HEK293 (cell line): ENCODE results near the gene CAMK2N1.

Experiments
- BCL11A ChIP-seq: fragments of 450-650 bp; formaldehyde crosslinking; IDR thresholded peaks from 2 replicates; pipeline ENCODE4 v1.5.1; 2016; ENCODE audit warnings: low read depth, missing biosample characterization, missing genetic modification characterization
- CTCF ChIP-seq: fragments of 450-650 bp; formaldehyde crosslinking; IDR thresholded peaks from 2 replicates; pipeline ENCODE4 v1.5.1; 2016; ENCODE audit warnings: missing biosample characterization, missing genetic modification characterization
- EGR2 ChIP-seq: fragments of 450-650 bp; formaldehyde crosslinking; IDR thresholded peaks from 2 replicates; pipeline ENCODE4 v1.5.1; 2016; ENCODE audit warnings: low read depth, missing biosample characterization, missing genetic modification characterization
- ELK4 ChIP-seq: IDR thresholded peaks from 2 replicates; pipeline ENCODE4 v1.6.1; 2011; ENCODE audit warnings: mild to moderate bottlenecking, low read depth, low read length, borderline replicate concordance
- GFI1B ChIP-seq: fragments of 450-650 bp; formaldehyde crosslinking; IDR thresholded peaks from 2 replicates; pipeline ENCODE4 v1.5.1; 2016; ENCODE audit warnings: missing biosample characterization, missing genetic modification characterization
- MYNN ChIP-seq: fragments of 450-650 bp; formaldehyde crosslinking; IDR thresholded peaks from 2 replicates; pipeline ENCODE4 v1.5.1; 2016; ENCODE audit warnings: missing biosample characterization, missing genetic modification characterization, borderline replicate concordance
- PRDM4 ChIP-seq: fragments of 450-650 bp; formaldehyde crosslinking; IDR thresholded peaks from 2 replicates; pipeline ENCODE4 v1.5.1; 2017; ENCODE audit warnings: missing biosample characterization, missing genetic modification characterization
- REPIN1 ChIP-seq: fragments of 450-650 bp; formaldehyde crosslinking; IDR thresholded peaks from 2 replicates; pipeline ENCODE4 v1.5.1; 2017; ENCODE audit warnings: missing biosample characterization, missing genetic modification characterization, low read depth
- YY2 ChIP-seq: fragments of 450-650 bp; formaldehyde crosslinking; IDR thresholded peaks from 2 replicates; pipeline ENCODE4 v1.5.1; 2016; ENCODE audit warnings: missing biosample characterization, missing genetic modification characterization
- ZBTB1 ChIP-seq: fragments of 450-650 bp; formaldehyde crosslinking; IDR thresholded peaks from 2 replicates; pipeline ENCODE4 v1.5.1; 2016; ENCODE audit warnings: missing biosample characterization, missing genetic modification characterization
- ZEB2 ChIP-seq: fragments of 450-650 bp; formaldehyde crosslinking; IDR thresholded peaks from 2 replicates; pipeline ENCODE4 v1.5.1; 2016; ENCODE audit warnings: missing biosample characterization, missing genetic modification characterization
- ZFP37 ChIP-seq: fragments of 450-650 bp; formaldehyde crosslinking; IDR thresholded peaks from 2 replicates; pipeline ENCODE4 v1.5.1; 2016; ENCODE audit warnings: missing biosample characterization, missing genetic modification characterization
- ZNF133 ChIP-seq: fragments of 450-650 bp; formaldehyde crosslinking; IDR thresholded peaks from 2 replicates; pipeline ENCODE4 v1.5.1; 2016; ENCODE audit warnings: missing biosample characterization, missing genetic modification characterization
- ZNF138 ChIP-seq: fragments of 450-650 bp; formaldehyde crosslinking; IDR thresholded peaks from 2 replicates; pipeline ENCODE4 v1.5.1; 2016; ENCODE audit warnings: missing biosample characterization, missing genetic modification characterization, borderline replicate concordance
- ZNF146 ChIP-seq: fragments of 450-650 bp; formaldehyde crosslinking; IDR thresholded peaks from 2 replicates; pipeline ENCODE4 v1.5.1; 2016; ENCODE audit warnings: missing biosample characterization, missing genetic modification characterization
- ZNF19 ChIP-seq: fragments of 450-650 bp; formaldehyde crosslinking; IDR thresholded peaks from 2 replicates; pipeline ENCODE4; 2016; ENCODE audit warnings: missing biosample characterization, missing genetic modification characterization, low read depth
- ZNF335 ChIP-seq: fragments of 450-650 bp; formaldehyde crosslinking; conservative IDR thresholded peaks from 2 replicates; pipeline ENCODE4 v1.5.1; 2016; ENCODE audit warnings: missing biosample characterization, missing genetic modification characterization
- ZNF341 ChIP-seq: fragments of 450-650 bp; formaldehyde crosslinking; IDR thresholded peaks from 2 replicates; pipeline ENCODE4; 2016; ENCODE audit warnings: low read depth, missing biosample characterization, missing genetic modification characterization
- ZNF501 ChIP-seq: fragments of 450-650 bp; formaldehyde crosslinking; IDR thresholded peaks from 2 replicates; pipeline ENCODE4 v1.5.1; 2016; ENCODE audit warnings: missing biosample characterization, missing genetic modification characterization
- ZNF514 ChIP-seq: fragments of 450-650 bp; formaldehyde crosslinking; IDR thresholded peaks from 2 replicates; pipeline ENCODE4 v1.5.1; 2016; ENCODE audit warnings: missing biosample characterization, missing genetic modification characterization
- ZNF585B ChIP-seq: fragments of 450-650 bp; formaldehyde crosslinking; IDR thresholded peaks from 2 replicates; pipeline ENCODE4 v1.5.1; 2016; ENCODE audit warnings: missing biosample characterization, missing genetic modification characterization
- ZNF596 ChIP-seq: fragments of 450-650 bp; IDR thresholded peaks from 2 replicates; pipeline ENCODE4 v1.5.0; 2018; ENCODE audit warnings: missing biosample characterization, mild to moderate bottlenecking, missing genetic modification characterization, moderate library complexity
- ZNF610 ChIP-seq: fragments of 450-650 bp; formaldehyde crosslinking; IDR thresholded peaks from 2 replicates; pipeline ENCODE4 v1.5.1; 2016; ENCODE audit warnings: missing biosample characterization, missing genetic modification characterization, borderline replicate concordance
- ZNF639 ChIP-seq: fragments of 450-650 bp; formaldehyde crosslinking; IDR thresholded peaks from 2 replicates; pipeline ENCODE4 v1.5.1; 2016; ENCODE audit warnings: missing biosample characterization, missing genetic modification characterization
- ZNF747 ChIP-seq: fragments of 450-650 bp; formaldehyde crosslinking; IDR thresholded peaks from 2 replicates; pipeline ENCODE4 v1.5.1; 2016; ENCODE audit warnings: missing biosample characterization, missing genetic modification characterization
- ZNF76 ChIP-seq: fragments of 450-650 bp; formaldehyde crosslinking; IDR thresholded peaks from 2 replicates; pipeline ENCODE4; 2016; ENCODE audit warnings: low read depth, missing biosample characterization, missing genetic modification characterization, borderline replicate concordance
- ZNF777 ChIP-seq: fragments of 450-650 bp; formaldehyde crosslinking; IDR thresholded peaks from 2 replicates; pipeline ENCODE4 v1.5.1; 2017; ENCODE audit warnings: missing biosample characterization, missing genetic modification characterization, borderline replicate concordance
- ZNF791 ChIP-seq: fragments of 450-650 bp; formaldehyde crosslinking; IDR thresholded peaks from 2 replicates; pipeline ENCODE4 v1.5.1; 2016; ENCODE audit warnings: missing biosample characterization, missing genetic modification characterization
- ZSCAN5A ChIP-seq: fragments of 450-650 bp; formaldehyde crosslinking; IDR thresholded peaks from 2 replicates; pipeline ENCODE4 v1.5.1; 2016; ENCODE audit warnings: missing biosample characterization, missing genetic modification characterization
- ZXDB ChIP-seq: fragments of 450-650 bp; formaldehyde crosslinking; IDR thresholded peaks from 2 replicates; pipeline ENCODE4 v1.5.1; 2016; ENCODE audit warnings: missing biosample characterization, missing genetic modification characterization

The CAMK2N1 gene

GRCh38 chr1:20485527-20486456 is at the start of gene CAMK2N1 (continued):
- TF ChIP-seq ZXDB (tag by site-specific recombination): peak; percentile 60; the same call in 1 of the 2 replicates
- peak; percentile 38; the same call in 1 of the 2 replicates for TF ChIP-seq REPIN1
- no peak for TF ChIP-seq GFI1B (tag by site-specific recombination)
- TF ChIP-seq ZNF146 (tag by site-specific recombination): no peak
- TF ChIP-seq ZFP37 (tag by site-specific recombination): peak; percentile 42; the same call in 1 of the 2 replicates
- TF ChIP-seq ZNF133 (tag by site-specific recombination): no peak; the same call in 1 of the 2 replicates
- peak; percentile 58 for TF ChIP-seq EGR2 (tag by site-specific recombination)
- TF ChIP-seq YY2 (tag by site-specific recombination): peak; percentile 74
- no peak for TF ChIP-seq MYNN (tag by site-specific recombination)
- peak; percentile 92 for TF ChIP-seq ZNF335 (tag by site-specific recombination)
- TF ChIP-seq ZNF777 (tag by site-specific recombination): no peak
- peak; percentile 86 for TF ChIP-seq ZNF76
- TF ChIP-seq PRDM4 (tag by site-specific recombination): no peak
- TF ChIP-seq ELK4: no peak
- peak; percentile 80; the same call in 1 of the 2 replicates for TF ChIP-seq ZEB2 (tag by site-specific recombination)
- TF ChIP-seq ZNF138 (tag by site-specific recombination): no peak
- peak; percentile 23; the same call in 1 of the 2 replicates for TF ChIP-seq ZBTB1 (tag by site-specific recombination)
- TF ChIP-seq CTCF: no peak
- TF ChIP-seq ZNF747 (tag by site-specific recombination): no peak
- no peak for TF ChIP-seq ZNF596 (tag by site-specific recombination)
- TF ChIP-seq ZNF610 (tag by site-specific recombination): peak; percentile 65; the same call in 1 of the 2 replicates
- no peak for TF ChIP-seq ZSCAN5A (tag by site-specific recombination)
- peak; percentile 73 for TF ChIP-seq ZNF639 (tag by site-specific recombination)
- no peak for TF ChIP-seq ZNF585B (tag by site-specific recombination)
- no peak for TF ChIP-seq ZNF19
- TF ChIP-seq ZNF341 (tag by site-specific recombination): peak; percentile 44
- TF ChIP-seq ZNF501 (tag by site-specific recombination): peak; percentile 79
- TF ChIP-seq ZNF514 (tag by site-specific recombination): no peak
- no peak; the same call in 1 of the 2 replicates for TF ChIP-seq ZNF791 (tag by site-specific recombination)
- peak; percentile 61 for TF ChIP-seq BCL11A (tag by site-specific recombination)
